ENCODE measurements around the gene KCNAB1.
"Not testable (repeated sequence)": the region's sequence is repeated elsewhere in the genome, so short reads cannot be mapped to it uniquely, and the experiment has no call there.

The KCNAB1 gene

DNA sequence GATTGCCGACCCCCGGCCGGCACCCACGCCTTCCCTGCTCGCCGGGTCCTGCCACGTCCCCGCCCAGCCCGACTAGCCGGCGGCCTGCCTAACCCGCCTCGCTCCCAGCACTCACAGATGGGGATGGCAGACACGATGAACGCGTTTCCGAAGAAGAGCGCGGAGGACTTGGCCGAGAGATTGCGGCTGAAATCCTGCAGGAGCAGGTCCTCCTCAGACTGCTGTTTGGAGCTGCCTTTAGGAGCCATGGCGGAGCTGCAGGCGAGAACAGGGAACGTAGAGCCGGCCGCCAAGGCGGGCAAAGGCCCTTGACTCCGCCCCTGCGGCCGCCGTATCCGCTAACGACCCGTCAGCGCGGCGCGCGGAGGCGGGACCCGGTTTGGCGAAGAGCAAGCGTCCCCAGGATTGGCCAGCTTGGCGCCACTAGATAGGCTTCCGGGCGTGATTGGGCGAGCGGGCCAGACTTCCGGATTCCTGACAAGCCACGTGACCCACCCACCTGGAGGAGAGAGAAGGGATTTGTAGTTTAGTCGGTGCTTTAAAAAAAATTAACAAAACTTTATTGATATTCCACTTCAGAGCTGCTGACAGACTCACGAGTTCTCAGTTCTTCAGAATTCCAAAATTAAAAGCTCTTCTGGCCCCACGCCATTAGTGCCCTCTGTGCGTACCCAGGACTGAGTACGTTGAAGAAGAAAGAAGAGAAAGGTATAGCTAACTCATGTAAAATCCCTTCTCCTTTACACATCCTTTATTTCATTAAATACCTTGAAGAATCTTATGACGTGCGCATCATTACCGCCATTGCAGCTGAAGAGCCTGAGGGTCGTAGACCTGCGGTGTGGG lies 434.7 kb downstream of the KCNAB1 start, which contains the start of gene SSR3:
TSS of gene SSR3 (minus strand) at position 276 of the 846 bp plus-strand sequence. CDS start at position 248, 28 bp downstream.
- H3K27ac ChIP-seq, result peak within 1 kb of the TSS; percentile 81
- peak; percentile 98 for DNase-seq (ENCODE audit: low spot score)
- CTCF ChIA-PET, result interaction anchor here (1.1 to 1.7 kb wide), 3 partner anchors 14 to 121 kb away, joined by 3 to 5 read pairs (median 3); no protein-coding TSS in a partner anchor
- TF ChIP-seq, protein P1, sequence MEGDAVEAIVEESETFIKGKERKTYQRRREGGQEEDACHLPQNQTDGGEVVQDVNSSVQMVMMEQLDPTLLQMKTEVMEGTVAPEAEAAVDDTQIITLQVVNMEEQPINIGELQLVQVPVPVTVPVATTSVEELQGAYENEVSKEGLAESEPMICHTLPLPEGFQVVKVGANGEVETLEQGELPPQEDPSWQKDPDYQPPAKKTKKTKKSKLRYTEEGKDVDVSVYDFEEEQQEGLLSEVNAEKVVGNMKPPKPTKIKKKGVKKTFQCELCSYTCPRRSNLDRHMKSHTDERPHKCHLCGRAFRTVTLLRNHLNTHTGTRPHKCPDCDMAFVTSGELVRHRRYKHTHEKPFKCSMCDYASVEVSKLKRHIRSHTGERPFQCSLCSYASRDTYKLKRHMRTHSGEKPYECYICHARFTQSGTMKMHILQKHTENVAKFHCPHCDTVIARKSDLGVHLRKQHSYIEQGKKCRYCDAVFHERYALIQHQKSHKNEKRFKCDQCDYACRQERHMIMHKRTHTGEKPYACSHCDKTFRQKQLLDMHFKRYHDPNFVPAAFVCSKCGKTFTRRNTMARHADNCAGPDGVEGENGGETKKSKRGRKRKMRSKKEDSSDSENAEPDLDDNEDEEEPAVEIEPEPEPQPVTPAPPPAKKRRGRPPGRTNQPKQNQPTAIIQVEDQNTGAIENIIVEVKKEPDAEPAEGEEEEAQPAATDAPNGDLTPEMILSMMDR (conservative IDR thresholded peaks at IDR 0.05; ENCODE audit: low read depth), result no peak
- POLR2A ChIA-PET (ENCODE audit: low non-redundant PET), result interaction anchor here (0.8 kb wide), 2 partner anchors 120 to 619 kb away, joined by 3 read pairs; no protein-coding TSS in a partner anchor

DNA sequence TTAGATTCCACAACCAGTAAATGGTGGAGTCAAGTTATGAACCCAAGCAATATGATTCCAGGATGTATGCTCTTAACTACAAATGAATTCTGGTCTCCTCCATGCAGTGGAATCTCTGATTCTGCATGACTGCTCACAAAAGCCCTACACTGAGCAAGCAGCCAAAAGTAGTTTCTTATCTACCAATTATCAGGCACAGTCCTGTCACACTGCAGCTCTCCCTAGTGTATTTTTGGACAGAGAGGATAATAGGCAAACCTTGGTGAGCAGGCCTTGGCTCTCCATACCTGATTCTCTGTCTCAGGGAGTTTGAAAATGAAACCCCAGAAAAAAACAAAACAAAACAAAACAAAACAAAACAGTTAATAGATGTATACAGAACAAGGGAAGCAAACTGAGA lies 438.0 kb downstream of the KCNAB1 start:
- no peak overlapping the region for H3K27ac ChIP-seq
- ChIA-PET CTCF (interaction anchor here (0.5 to 0.6 kb wide), 2 partner anchors 87 to 193 kb away, joined by 3 to 5 read pairs; no protein-coding TSS in a partner anchor), POLR2A (ENCODE audit: low non-redundant PET) (no interaction called here)
- DNase-seq (ENCODE audit: low spot score), result no peak
- TF ChIP-seq, protein P1 (conservative IDR thresholded peaks at IDR 0.05; ENCODE audit: low read depth), result no peak

DNA sequence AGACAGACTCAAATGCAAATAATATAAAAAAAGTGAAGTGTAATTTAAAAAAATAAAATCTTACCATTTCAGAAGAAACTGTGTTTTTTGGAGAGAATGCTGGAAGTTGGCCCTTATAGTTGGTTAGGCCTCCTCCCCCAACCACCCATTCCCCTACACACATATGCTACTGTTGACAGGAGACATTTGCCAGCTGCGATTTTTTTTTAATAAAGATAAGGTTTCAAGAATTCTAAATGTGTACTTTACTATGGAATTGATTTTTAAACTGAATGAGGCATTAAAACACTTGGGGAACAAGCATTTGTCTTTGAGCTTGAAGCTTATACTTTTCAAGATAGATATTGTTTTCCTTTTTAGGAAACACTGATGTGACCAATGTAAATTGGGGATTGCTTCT lies 438.9 kb downstream of the KCNAB1 start:
- TF ChIP-seq, protein P1 (conservative IDR thresholded peaks at IDR 0.05; ENCODE audit: low read depth), result no peak
- DNase-seq (ENCODE audit: low spot score), result no peak
- CTCF ChIA-PET, result interaction anchor here (0.7 kb wide), 1 partner anchor 689 kb away, joined by 3 read pairs; no protein-coding TSS in a partner anchor
- no peak overlapping the region for H3K27ac ChIP-seq
- POLR2A ChIA-PET (ENCODE audit: low non-redundant PET), result no interaction called here

DNA sequence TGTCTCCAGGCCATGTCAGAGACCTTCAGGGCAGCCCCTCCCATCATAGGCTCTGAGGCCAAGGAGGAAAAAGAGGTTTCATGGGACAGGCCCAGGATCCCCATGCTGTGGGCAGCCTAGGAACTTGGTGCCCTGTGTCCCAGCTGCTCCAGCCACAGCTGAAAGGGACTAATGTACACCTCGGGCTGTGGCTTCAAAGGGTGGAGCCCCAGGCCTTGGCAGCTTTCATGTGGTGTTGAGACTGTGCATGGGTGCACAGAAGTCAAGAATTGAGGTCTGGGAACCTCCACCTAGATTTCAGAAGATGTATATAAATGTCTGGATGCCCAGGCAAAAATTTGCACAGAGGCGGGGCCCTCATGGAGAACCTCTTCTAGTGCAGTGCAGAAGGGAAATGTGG lies 441.2 kb downstream of the KCNAB1 start:
- ChIA-PET CTCF (no interaction called here), POLR2A (ENCODE audit: low non-redundant PET) (no interaction called here)
- TF ChIP-seq, protein P1 (conservative IDR thresholded peaks at IDR 0.05; ENCODE audit: low read depth), result no peak
- no peak for DNase-seq (ENCODE audit: low spot score)
- no peak overlapping the region for H3K27ac ChIP-seq

DNA sequence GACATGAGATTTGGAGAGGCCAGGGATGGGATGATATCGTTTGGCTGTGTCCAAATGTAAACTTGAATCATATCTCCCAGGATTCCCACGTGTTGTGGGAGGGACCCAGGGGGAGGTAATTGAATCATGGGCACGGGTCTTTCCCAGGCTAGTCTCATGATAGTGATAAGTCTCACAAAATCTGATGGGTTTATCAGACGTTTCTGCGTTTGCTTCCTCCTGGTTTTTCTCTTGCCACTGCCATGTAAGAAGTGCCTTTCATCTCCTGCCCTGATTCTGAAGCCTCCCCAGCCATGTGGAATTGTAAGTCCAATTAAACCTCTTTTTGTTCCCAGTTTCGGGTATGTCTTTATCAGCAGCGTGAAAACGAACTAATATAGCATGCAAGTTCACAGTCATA lies 442.1 kb downstream of the KCNAB1 start:
- H3K27ac ChIP-seq; DNase-seq (ENCODE audit: low spot score); CTCF ChIA-PET; POLR2A ChIA-PET (ENCODE audit: low non-redundant PET): not testable (repeated sequence)

DNA sequence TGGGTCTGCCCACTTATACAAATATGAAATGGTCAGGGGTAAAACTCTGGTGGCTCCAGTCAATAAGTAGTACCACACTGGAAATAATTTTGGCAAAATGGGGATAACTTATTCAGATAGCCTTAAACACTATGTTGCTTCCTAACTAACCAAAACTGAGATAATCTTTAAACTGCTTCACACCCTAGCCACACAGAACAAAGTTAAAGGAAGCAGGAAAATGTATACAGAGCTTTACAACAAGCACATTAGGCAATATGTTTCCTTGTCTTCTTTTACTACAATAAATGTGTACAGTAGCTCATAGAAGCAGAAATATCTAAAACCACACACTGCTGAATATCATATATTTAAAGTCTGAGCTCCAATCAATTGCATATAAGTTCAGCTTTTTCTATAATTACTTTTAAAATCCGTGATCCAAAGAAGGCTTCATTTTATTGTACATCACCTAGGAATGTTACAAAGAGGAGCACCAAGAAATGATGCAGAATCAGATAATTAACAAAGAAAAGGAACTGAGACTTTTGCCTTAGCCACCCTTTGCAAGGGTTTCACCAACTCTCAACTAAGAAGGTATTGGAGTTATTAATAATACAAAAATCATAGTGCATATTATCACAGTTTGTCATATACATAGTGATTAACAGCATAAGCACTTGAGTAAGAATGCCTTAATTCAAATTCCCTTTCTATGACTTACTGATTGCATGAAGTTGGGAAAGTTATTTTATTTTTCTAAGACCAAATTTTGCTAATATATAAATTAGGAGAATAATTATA lies 443.7 kb downstream of the KCNAB1 start:
- POLR2A ChIA-PET (ENCODE audit: low non-redundant PET), result no interaction called here
- DNase-seq (ENCODE audit: low spot score), result no peak

DNA sequence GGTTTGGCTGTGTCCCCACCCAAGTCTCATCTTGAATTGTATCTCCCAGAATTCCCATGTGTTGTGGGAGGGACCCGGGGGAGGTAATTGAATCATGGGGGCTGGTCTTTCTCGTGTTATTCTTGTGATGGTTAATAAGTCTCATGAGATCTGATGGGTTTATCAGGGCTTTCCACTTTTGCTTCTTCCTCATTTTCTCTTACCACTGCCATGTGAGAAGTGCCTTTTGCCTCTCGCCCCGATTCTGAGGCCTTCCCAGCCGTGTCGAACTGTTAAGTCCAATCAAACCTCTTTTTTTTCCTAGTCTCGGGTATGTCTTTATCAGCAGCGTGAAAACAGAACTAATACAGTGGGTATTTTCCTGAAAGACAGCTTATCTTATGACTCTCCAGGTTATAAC lies 448.6 kb downstream of the KCNAB1 start:
- H3K27ac ChIP-seq; DNase-seq (ENCODE audit: low spot score); CTCF ChIA-PET; POLR2A ChIA-PET (ENCODE audit: low non-redundant PET): not testable (repeated sequence)

More for the DNA sequence above, 443.7 kb downstream of the KCNAB1 start:
- no peak overlapping the region for H3K27ac ChIP-seq
- CTCF ChIA-PET, result interaction anchor here (0.7 kb wide), 1 partner anchor 46 kb away, joined by 3 read pairs; no protein-coding TSS in a partner anchor
- TF ChIP-seq, protein P1 (conservative IDR thresholded peaks at IDR 0.05; ENCODE audit: low read depth), result no peak

DNA sequence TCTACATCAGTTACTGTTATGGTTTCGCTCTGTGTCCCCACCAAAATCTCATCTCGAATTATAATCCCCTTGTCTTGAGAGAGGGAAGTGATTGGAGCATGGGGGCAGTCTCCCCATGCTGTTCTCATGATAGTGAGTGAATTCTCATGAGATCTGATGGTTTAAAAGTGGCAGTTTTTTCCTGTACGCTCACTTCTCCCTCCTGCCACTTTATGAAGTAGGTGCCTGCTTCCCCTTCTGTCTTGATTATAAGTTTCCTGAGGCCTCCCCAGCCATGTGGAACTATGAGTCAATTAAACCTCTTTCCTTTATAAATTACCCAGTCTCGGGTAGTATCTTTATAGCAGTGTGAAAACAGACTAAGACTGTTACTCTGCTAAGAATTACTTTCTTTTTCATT lies 449.5 kb downstream of the KCNAB1 start:
- CTCF ChIA-PET; DNase-seq (ENCODE audit: low spot score); H3K27ac ChIP-seq; POLR2A ChIA-PET (ENCODE audit: low non-redundant PET): not testable (repeated sequence)

Measured in RWPE1 (cell line).